CD4-positive, alpha-beta T cell treated with Interferon gamma for 1 hour (primary cell): Measurements from ENCODE around the gene ARHGAP26.
"Not testable (repeated sequence)": the region's sequence is repeated elsewhere in the genome, so short reads cannot be mapped to it uniquely, and the experiment has no call there.

Experiments
- DNase-seq: peaks from one replicate; pipeline ENCODE4 v3.0.0-alpha.2; 2020

The ARHGAP26 gene

GRCh38 chr5:142970440-142971030, 200.4 kb downstream of the ARHGAP26 start:
- DNase-seq, result no peak

GRCh38 chr5:142971303-142972013, 201.3 kb downstream of the ARHGAP26 start:
- DNase-seq, result no peak

- DNase-seq, result no peak
Measured at GRCh38 chr5:142972064-142972570, 201.9 kb downstream of the ARHGAP26 start.

GRCh38 chr5:142973932-142974331, 203.8 kb downstream of the ARHGAP26 start:
- no peak for DNase-seq

GRCh38 chr5:142974409-142974808, 204.2 kb downstream of the ARHGAP26 start:
- no peak for DNase-seq

- peak; percentile 40 for DNase-seq
Measured at GRCh38 chr5:142976861-142977260, 206.7 kb downstream of the ARHGAP26 start.

GRCh38 chr5:142977363-142978051, 207.3 kb downstream of the ARHGAP26 start:
- DNase-seq, result peak; percentile 67

GRCh38 chr5:142978252-142978651, 208.1 kb downstream of the ARHGAP26 start:
- no peak for DNase-seq

- no peak for DNase-seq
Measured at GRCh38 chr5:142978726-142979125, 208.5 kb downstream of the ARHGAP26 start.

- DNase-seq, result no peak
Measured at GRCh38 chr5:142979636-142980035, 209.5 kb downstream of the ARHGAP26 start.

GRCh38 chr5:142981475-142981874, 211.3 kb downstream of the ARHGAP26 start:
- no peak for DNase-seq

GRCh38 chr5:142981886-142982820, 212.0 kb downstream of the ARHGAP26 start:
- DNase-seq, result peak; percentile 8

- peak; percentile 11 for DNase-seq
Measured at GRCh38 chr5:142982821-142983200, 212.6 kb downstream of the ARHGAP26 start.

- DNase-seq, result no peak
Measured at GRCh38 chr5:142984011-142984410, 213.8 kb downstream of the ARHGAP26 start.

- DNase-seq, result no peak
Measured at GRCh38 chr5:142984525-142984924, 214.3 kb downstream of the ARHGAP26 start.

GRCh38 chr5:142989270-142989669, 219.1 kb downstream of the ARHGAP26 start:
- DNase-seq, result not testable (repeated sequence)

GRCh38 chr5:142990073-142990472, 219.9 kb downstream of the ARHGAP26 start:
- not testable (repeated sequence) for DNase-seq

GRCh38 chr5:142994218-142994617, 224.0 kb downstream of the ARHGAP26 start:
- no peak for DNase-seq

GRCh38 chr5:142995621-142996020, 225.4 kb downstream of the ARHGAP26 start:
- not testable (repeated sequence) for DNase-seq

GRCh38 chr5:142997591-142997990, 227.4 kb downstream of the ARHGAP26 start:
- DNase-seq, result no peak

- no peak for DNase-seq
Measured at GRCh38 chr5:142998316-142999020, 228.3 kb downstream of the ARHGAP26 start.

- not testable (repeated sequence) for DNase-seq
Measured at GRCh38 chr5:143000551-143000950, 230.4 kb downstream of the ARHGAP26 start.
